Pancreas (tissue), 10 donors: ENCODE measurements around the gene CCNT1. TPM values are rescaled to one million over a fixed set of nuclear protein-coding genes. Genes with fewer than 3 reads are reported as not detected.
A peak's percentile ranks its signal among the peaks of the same experiment; 100 is the strongest.

ENCODE experiments used
- ATAC-seq, 4 donors: fragments of 200-7000 bp; cut with Tn5 transposase; one replicate each; pipeline versions ENCODE4 v1.8.0 to v1.9.1; 2020; ENCODE audit warnings: mild to moderate bottlenecking in 4 of 4, moderate library complexity in 4 of 4
- DNase-seq, 6 donors: peaks; one replicate each; pipeline ENCODE4 v3.0.0-alpha.2; 2020
- FAIRE-seq: peaks from 2 replicates; lab custom pipeline; 2012; peaks lifted over from hg19 to GRCh38; lab: Jason Lieb, UNC
- H3K27ac ChIP-seq, 4 donors: fragments of 200-600 bp; sonication (generic); 1 replicate in 3 of 4; 2 replicates in 1 of 4; pipeline versions ENCODE4 v1.5.0 to v1.8.0; 2020
- H3K27me3 ChIP-seq, 4 donors: fragments of 200-600 bp; one replicate each; pipeline ENCODE4 v1.8.0; 2021
- H3K36me3 ChIP-seq, 3 donors: fragments of 200-600 bp; sonication (generic) in 1 of 3; one replicate each; pipeline versions ENCODE4 v1.5.0 to v1.8.0; 2020 to 2021
- H3K4me1 ChIP-seq, 3 donors: fragments of 200-600 bp; one replicate each; pipeline ENCODE4 v1.8.0; 2021
- H3K4me3 ChIP-seq, 4 donors: fragments of 200-600 bp; sonication (generic) in 2 of 4; one replicate each; pipeline versions ENCODE4 v1.5.0 to v1.8.0; 2020 to 2021
- H3K9me3 ChIP-seq, 4 donors: fragments of 200-600 bp; one replicate each; pipeline ENCODE4 v1.8.0; 2021
- CTCF ChIP-seq, 4 donors: fragments of 200-600 bp; sonication (generic) in 3 of 4; IDR thresholded peaks; one replicate each; pipeline versions ENCODE4 v1.5.0 to v1.8.0; 2021; ENCODE audit warnings: antibody characterized with exemption in 4 of 4
- WGBS, 2 donors: extraction: QIAGEN DNeasy Blood & Tissue Kit; methylation state at CpG; one replicate each; pipeline ENCODE4 v1.1.7; 2013; 5-methylcytosine and 5-hydroxymethylcytosine counted together
- intact Hi-C, 3 donors: fragments of 100-400 bp; cut with DNase I; formaldehyde crosslinking; loops; one replicate each; pipeline versions ENCODE4 v1.11.1 to v1.14.2; 2022
- polyA plus RNA-seq, 2 donors: library from polyadenylated mRNA; stranded (reverse); fragments of 200-250 nt; gene quantifications; one replicate each; pipeline ENCODE4 v1.2.3, GENCODE V29; 2013
- total RNA-seq, 6 donors: library from RNA; stranded (reverse); fragmentation: NEBNext Ultra II Directional in 4 of 6; extraction: Animal tissue kit (Norgen Biotek cat#: 25700) in 4 of 6; gene quantifications; one replicate each; pipeline versions ENCODE4 v1.2.1 to v1.2.4, GENCODE V29; 2021 to 2023
- donor health status: healthy with polysubstance abuse.
- donor health status: DM: no; HTN: no; CAD: no; lungs with moderate emphysema.
- donor health status: DM: no; HTN: no; CAD: no.
- donor health status: control.
- donor health status: control.
- donor health status: Bipolar disorder and iron deficiency.
- donor health status: DM: yes; HTN: yes; CAD: no.
- donor health status: DM: no; HTN: no; CAD: no.
- donor health status: DM: no; HTN: no; CAD: no.
- donor health status: DM: yes; HTN: yes; CAD: no.

Gene CCNT1
- total and polyA plus RNA-seq, 8 donors = 3.7 to 21.2 (median 16.0) TPM

GRCh38 chr12:48694038-48694437, 22.5 kb downstream of the CCNT1 start:
- TF ChIP-seq CTCF (IDR thresholded peaks at IDR 0.05) = no peak
- ATAC-seq = no peak
- H3K4me3 ChIP-seq = no peak overlapping the region
- no peaks in the 10 kb centered on the region for H3K27me3 ChIP-seq
- H3K4me1 ChIP-seq = no peaks in the 10 kb centered on the region
- no peak overlapping the region for H3K27ac ChIP-seq
- DNase-seq = no peak
- no peaks in the 10 kb centered on the region for H3K9me3 ChIP-seq
- WGBS, 2 donors = 95 to 96% methylated on average over 6 of the region's 6 CpGs
- intact Hi-C loops = no loop called here
- peaks cover 0 to 61% (median 23%) of the 10 kb centered on the region in 3 donors for H3K36me3 ChIP-seq
- FAIRE-seq = no peak

- FAIRE-seq (no peak), DNase-seq (no peak), ATAC-seq (no peak)
- WGBS, 2 donors = 86 to 87% methylated on average over 6 of the region's 6 CpGs
- no peaks in the 10 kb centered on the region for H3K27me3 ChIP-seq
- intact Hi-C loops = no loop called here
- H3K9me3 ChIP-seq = no peaks in the 10 kb centered on the region
- no peak overlapping the region for H3K27ac ChIP-seq
- H3K4me3 ChIP-seq = no peak overlapping the region
- no peak for TF ChIP-seq CTCF (IDR thresholded peaks at IDR 0.05)
- peaks cover 0 to 61% (median 18%) of the 10 kb centered on the region in 3 donors for H3K36me3 ChIP-seq
- H3K4me1 ChIP-seq = no peaks in the 10 kb centered on the region
Observed at GRCh38 chr12:48693572-48693971, 22.9 kb downstream of the CCNT1 start.

GRCh38 chr12:48691826-48692487, 24.6 kb downstream of the CCNT1 start:
- Histone ChIP-seq H3K27ac (no peak overlapping the region), H3K9me3 (no peaks in the 10 kb centered on the region), H3K4me1 (no peaks in the 10 kb centered on the region), H3K36me3 (peaks cover 0 to 51% (median 14%) of the 10 kb centered on the region in 3 donors), H3K4me3 (no peak overlapping the region), H3K27me3 (no peaks in the 10 kb centered on the region)
- ATAC-seq (no peak), FAIRE-seq (no peak), DNase-seq (no peak)
- intact Hi-C loops = no loop called here
- no peak for TF ChIP-seq CTCF (IDR thresholded peaks at IDR 0.05)
- WGBS, 2 donors = 50 to 52% methylated on average over 2 of the region's 2 CpGs

GRCh38 chr12:48690990-48691389, 25.5 kb downstream of the CCNT1 start:
- ATAC-seq = peak in 1 of 4 donors; percentile 30
- FAIRE-seq = no peak
- Histone ChIP-seq H3K36me3 (peaks cover 0 to 50% (median 14%) of the 10 kb centered on the region in 3 donors), H3K4me1 (no peaks in the 10 kb centered on the region), H3K27ac (no peak overlapping the region), H3K4me3 (no peak overlapping the region), H3K9me3 (no peaks in the 10 kb centered on the region), H3K27me3 (no peaks in the 10 kb centered on the region)
- DNase-seq = no peak
- no peak for TF ChIP-seq CTCF (IDR thresholded peaks at IDR 0.05)
- 36 to 41% methylated on average over 4 of the region's 4 CpGs for WGBS, 2 donors
- intact Hi-C loops = no loop called here

- Histone ChIP-seq H3K27ac (no peak overlapping the region), H3K9me3 (no peaks in the 10 kb centered on the region), H3K4me1 (no peaks in the 10 kb centered on the region), H3K36me3 (peaks cover 0 to 45% (median 14%) of the 10 kb centered on the region in 3 donors), H3K27me3 (no peaks in the 10 kb centered on the region), H3K4me3 (no peak overlapping the region)
- no peak for TF ChIP-seq CTCF (IDR thresholded peaks at IDR 0.05)
- WGBS, 2 donors = 81 to 84% methylated on average over 4 of the region's 4 CpGs
- no peak for FAIRE-seq
- intact Hi-C loops = no loop called here
- ATAC-seq = no peak
- DNase-seq = no peak
Observed at GRCh38 chr12:48690436-48690835, 26.1 kb downstream of the CCNT1 start.
